ENCODE results near the gene STON1.

- TF ChIP-seq, protein P1, sequence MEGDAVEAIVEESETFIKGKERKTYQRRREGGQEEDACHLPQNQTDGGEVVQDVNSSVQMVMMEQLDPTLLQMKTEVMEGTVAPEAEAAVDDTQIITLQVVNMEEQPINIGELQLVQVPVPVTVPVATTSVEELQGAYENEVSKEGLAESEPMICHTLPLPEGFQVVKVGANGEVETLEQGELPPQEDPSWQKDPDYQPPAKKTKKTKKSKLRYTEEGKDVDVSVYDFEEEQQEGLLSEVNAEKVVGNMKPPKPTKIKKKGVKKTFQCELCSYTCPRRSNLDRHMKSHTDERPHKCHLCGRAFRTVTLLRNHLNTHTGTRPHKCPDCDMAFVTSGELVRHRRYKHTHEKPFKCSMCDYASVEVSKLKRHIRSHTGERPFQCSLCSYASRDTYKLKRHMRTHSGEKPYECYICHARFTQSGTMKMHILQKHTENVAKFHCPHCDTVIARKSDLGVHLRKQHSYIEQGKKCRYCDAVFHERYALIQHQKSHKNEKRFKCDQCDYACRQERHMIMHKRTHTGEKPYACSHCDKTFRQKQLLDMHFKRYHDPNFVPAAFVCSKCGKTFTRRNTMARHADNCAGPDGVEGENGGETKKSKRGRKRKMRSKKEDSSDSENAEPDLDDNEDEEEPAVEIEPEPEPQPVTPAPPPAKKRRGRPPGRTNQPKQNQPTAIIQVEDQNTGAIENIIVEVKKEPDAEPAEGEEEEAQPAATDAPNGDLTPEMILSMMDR (IDR thresholded peaks at IDR 0.05): no peak
- no peak for TF ChIP-seq POLR2A (IDR thresholded peaks at IDR 0.05)
Observed at GRCh38 chr2:48601349-48601748, 71.4 kb downstream of the STON1 start.
